C4-2B (cell line): ENCODE data around the gene KCNIP4.

Experiments
- H3K27ac ChIP-seq: fragments of 450-650 bp; 2 replicates; pipeline ENCODE4 v1.5.1; 2017
- ZFX ChIP-seq: fragments of 450-650 bp; IDR thresholded peaks from 2 replicates; pipeline ENCODE4 v1.6.1; 2017
- TF ChIP-seq, protein P1 (sequence below): fragments of 450-650 bp; conservative IDR thresholded peaks from 2 replicates; pipeline ENCODE4 v1.5.1; 2017; ENCODE audit warnings: mild to moderate bottlenecking

The KCNIP4 gene

DNA sequence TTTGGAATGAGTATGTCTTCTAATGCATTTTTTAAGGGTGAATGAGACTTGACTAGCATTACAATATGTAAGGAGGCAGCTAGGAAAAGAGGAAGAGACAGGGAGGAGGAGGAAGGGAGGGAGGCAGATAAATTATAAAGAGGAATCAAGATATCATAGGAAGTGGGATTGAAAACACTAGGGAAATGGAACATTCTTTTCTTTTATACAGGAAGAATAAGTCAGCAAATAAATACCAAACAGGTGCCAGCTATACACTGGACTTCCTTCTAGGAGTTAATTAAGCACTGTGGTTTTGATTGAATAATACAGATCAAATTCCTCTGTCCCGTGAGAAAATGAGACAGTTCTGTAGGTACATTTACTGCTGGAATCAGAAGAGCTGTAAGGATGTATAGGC is 1169.7 kb downstream of the KCNIP4 start:
- H3K27ac ChIP-seq: no peak overlapping the region
- TF ChIP-seq, protein P1, sequence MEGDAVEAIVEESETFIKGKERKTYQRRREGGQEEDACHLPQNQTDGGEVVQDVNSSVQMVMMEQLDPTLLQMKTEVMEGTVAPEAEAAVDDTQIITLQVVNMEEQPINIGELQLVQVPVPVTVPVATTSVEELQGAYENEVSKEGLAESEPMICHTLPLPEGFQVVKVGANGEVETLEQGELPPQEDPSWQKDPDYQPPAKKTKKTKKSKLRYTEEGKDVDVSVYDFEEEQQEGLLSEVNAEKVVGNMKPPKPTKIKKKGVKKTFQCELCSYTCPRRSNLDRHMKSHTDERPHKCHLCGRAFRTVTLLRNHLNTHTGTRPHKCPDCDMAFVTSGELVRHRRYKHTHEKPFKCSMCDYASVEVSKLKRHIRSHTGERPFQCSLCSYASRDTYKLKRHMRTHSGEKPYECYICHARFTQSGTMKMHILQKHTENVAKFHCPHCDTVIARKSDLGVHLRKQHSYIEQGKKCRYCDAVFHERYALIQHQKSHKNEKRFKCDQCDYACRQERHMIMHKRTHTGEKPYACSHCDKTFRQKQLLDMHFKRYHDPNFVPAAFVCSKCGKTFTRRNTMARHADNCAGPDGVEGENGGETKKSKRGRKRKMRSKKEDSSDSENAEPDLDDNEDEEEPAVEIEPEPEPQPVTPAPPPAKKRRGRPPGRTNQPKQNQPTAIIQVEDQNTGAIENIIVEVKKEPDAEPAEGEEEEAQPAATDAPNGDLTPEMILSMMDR: no peak
- TF ChIP-seq ZFX: no peak

DNA sequence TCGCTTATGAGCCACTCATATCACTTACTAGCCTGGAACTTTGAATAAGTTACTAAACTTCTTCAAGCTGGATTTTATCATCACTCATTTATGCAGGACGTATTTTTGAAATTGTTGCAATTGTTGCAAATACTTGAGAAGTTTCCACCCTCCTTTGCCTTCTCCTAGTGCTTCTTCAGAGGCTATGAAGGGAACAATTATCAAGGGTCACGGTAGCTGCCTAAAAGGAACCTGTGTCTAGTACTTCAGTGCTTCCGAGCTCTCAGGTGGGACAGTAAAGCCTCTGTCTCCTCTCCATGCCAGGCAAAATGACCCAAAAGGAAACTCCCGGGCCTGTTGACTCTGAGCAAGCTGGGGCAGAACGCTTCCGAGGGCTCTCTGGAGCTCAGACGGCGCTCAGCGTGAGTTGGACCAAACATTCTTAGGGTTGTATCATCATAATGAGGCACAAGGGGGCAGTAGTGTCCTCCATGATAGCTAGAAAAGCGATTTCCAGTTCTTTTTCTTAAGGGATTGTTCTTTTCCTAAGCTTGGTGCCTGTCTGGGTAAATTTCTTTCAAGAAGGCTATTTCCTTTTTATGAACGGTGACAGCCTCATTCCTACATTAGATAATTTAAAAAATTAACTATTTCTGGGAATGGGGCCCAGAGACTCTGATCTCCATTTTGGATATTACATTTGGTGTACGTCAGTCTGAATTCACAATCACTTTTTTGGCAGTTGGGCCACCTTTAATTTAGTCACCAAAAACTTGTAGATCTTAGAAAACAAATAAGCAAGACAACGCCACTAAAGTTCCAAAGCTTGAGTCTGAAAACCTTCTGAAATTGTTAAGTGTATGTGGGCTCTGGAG is 1175.2 kb downstream of the KCNIP4 start:
- TF ChIP-seq ZFX: no peak
- TF ChIP-seq, protein P1: peak; percentile 79
- H3K27ac ChIP-seq: no peak overlapping the region

DNA sequence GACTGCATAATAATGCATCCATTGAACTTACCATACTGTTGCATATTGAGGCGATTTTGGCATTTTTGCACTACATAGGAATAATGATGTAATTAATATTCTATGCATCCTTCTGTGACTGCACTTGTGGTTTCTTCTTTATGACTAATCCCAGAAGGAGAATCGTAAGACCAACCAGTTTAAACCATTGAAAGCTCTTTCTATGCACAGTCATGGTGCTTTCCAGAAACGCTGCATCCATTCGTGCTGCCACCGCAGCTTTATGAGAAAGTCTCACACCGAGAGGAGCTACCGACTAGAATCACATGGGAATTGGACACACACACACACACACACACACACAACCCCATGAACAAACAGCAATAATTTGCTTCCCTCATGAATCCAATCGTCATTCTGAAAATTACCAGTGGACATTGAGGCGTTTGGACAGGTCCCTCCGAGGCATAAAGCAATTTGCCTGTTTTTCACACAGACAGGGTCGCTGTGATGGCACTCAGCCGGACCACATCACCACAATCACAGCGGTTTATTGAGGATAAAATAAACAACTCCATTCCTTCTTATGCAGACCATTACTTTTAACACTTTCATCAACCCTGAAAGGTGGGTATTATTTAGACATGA is 1184.1 kb downstream of the KCNIP4 start:
- TF ChIP-seq, protein P1: no peak
- TF ChIP-seq ZFX: no peak

DNA sequence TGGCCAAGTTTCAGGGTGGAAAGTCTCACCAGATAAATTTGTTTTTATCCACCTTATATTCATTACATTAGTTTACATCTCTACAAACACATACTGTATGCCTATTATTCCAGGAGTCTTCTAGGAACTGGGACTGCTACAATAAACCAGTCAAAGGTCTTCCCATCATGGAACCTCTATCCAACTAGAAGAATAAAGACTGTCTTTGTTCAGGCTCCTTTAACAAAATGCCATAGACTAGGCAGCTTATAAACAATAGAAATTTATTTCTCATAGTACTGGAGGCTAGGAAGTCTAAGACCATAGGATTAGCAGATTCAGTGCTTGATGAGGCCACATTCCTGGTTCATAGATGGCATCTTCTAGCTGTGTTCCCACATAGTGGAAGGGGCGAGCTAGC is 1186.7 kb downstream of the KCNIP4 start:
- no peak overlapping the region for H3K27ac ChIP-seq
- TF ChIP-seq ZFX: no peak
- TF ChIP-seq, protein P1: no peak

More for the DNA sequence above, 1184.1 kb downstream of the KCNIP4 start:
- no peak overlapping the region for H3K27ac ChIP-seq

DNA sequence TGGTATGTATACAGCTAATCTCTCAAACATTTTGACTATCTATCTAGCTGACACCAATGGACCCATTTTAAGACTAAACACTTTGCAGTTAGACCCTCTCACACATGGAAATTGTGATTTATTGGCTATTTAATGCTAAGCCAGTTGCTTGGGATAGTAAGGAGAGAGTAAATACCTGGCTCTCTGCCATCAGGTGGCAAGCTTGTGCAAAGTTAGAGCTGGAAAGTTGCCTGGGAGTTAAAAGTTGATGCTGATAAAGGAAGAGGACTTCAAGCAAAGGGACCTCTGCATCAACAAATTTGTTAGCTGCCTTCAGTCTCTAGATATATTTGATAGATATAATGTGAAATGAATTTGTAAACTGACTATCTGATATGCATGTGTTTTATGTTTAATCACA is 1187.2 kb downstream of the KCNIP4 start:
- TF ChIP-seq ZFX: no peak
- TF ChIP-seq, protein P1: no peak
- H3K27ac ChIP-seq: no peak overlapping the region

DNA sequence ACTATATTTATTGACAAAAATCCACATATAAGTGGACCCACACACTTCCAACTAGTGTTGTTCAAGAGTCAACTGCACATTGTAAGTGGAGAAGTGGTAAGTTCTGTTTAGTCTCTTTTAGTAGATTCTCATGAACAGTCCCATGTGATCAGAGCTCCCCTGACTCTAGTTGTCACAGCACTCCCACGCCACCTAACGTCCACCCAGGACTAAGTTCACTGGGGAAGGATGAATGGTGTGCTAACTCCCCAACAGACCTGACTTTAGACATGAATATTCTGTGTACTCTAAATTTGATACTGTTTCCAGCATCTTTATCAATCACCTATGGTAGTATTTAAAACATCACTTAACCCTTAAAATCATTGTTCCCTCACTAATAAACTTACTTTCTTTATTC is 1188.5 kb downstream of the KCNIP4 start:
- no peak overlapping the region for H3K27ac ChIP-seq

DNA sequence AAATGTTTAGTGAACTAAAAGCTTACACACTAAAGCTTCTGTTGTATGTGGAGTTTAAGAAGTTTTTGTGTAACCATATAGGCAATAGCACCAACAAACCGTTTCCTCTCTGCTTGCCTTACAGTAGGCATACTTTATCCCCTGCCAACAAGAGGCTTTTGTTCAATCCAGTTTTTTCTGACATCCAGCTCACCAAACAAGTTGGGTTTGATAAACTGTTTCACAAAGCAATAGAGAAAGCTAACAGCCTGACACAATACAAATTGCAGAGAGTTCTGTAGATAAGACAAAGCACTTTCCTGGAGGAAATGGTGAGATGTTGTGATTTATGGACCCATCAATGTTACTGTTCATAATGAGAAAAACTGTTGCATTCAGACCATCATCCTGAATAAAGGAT is 1194.5 kb downstream of the KCNIP4 start:
- no peak overlapping the region for H3K27ac ChIP-seq
- no peak for TF ChIP-seq ZFX
- TF ChIP-seq, protein P1: no peak

More for the DNA sequence above, 1188.5 kb downstream of the KCNIP4 start:
- TF ChIP-seq, protein P1: peak; percentile 46
- no peak for TF ChIP-seq ZFX
